ENCODE data around the gene MYO15A.

MYO15A gene

GRCh38 chr17:18159551-18160120 is 51.1 kb downstream of the MYO15A start:
- no peak for DNase-seq

DNA sequence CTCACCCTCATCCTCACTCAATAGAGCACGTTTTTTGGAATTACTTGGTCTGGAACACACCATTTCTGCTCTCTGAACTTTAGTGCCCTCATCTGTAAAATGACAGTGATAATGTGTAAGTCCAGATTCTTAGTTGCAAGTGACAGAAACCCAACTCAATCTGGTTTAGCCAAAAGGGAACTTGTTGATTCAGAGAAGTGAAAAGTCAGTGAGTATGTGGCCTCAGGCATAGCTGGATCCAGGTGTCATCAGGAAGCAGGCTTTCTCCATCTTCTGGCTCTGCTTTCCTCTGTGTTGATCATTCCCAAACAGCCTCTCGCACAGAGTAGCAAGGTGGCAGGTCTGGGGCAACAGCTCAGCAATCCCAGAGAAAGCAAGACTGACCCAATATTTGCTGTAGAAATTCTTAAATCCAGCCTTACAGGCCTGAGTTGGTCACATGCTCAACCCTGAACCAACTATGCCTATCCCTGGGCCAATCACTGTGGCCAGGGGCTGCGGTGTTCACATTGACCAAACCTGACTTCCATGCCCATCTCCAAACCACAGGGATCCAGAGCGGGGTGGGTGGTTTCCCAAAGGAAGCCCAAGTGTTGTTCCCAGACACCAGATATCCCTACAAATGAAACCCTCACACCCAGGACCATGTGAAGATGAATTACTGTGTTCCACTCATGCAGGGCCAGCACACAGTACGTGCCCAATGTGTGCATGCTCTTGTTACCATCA is 51.7 kb downstream of the MYO15A start:
- no peak for DNase-seq

DNA sequence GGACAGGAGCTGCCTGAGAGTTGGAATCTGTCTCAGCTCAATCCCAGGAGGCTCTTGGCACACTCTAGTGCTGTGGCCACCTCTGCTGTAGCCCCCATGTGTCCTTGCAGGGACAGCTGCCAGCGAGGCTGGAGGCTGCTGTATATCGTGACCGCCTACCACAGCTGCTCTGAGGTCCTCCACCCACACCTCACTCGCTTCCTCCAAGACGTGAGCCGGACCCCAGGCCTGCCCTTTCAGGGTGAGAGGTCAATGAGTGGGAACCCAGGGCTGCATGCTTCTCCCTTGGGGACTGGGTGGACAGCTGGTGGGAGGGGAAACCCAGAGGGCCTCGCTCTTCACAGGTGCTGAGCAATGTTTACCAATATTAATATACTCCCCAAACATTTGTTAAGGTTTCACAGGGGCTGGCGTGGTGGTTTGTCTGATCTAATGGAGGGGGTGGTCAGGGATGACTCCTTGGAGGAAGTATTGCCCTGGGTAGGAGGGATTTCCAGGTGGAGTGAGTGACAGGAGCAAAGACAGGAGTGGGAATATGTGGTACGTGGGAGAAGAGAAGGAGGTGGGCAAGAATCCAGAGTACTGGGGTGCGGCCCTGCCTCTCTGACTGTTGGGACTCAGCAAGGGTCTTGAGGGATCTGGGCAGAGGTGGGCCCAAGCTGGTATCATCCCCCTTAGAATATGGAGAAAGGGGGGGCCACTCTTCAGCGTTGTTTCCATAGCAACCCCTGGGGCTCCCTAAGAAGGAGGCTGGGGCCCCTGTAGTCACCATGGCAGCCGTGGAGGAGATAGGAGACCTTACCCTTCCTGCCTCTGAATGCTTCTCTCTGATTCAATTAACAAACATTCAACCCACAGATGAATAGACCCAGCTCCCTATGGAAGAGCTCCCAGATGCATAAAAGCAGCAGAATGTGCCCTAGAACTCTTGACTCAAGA is 52.9 kb downstream of the MYO15A start:
- DNase-seq, result no peak

DNA sequence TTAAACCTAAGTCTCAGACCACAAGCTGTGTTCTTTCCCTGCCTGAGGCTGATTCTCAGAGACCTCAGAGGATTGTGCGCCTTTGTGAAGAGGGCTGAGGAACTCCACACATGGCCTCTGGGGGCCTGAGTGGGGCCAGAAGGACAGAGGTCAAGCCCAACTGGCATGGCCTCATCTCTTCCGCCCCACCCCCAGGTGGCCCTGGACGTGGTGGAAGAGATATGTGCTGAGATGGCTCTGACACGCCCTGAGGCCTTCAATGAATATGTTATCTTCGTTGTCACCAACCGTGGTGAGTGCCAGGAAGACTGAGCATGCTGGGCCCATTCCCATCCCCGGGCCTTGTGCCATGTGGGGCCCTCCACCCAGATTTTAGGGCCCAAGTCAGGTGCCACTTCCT is 55.0 kb downstream of the MYO15A start:
- no peak for DNase-seq

GRCh38 chr17:18166894-18167293 is 58.3 kb downstream of the MYO15A start:
- no peak for DNase-seq

DNA sequence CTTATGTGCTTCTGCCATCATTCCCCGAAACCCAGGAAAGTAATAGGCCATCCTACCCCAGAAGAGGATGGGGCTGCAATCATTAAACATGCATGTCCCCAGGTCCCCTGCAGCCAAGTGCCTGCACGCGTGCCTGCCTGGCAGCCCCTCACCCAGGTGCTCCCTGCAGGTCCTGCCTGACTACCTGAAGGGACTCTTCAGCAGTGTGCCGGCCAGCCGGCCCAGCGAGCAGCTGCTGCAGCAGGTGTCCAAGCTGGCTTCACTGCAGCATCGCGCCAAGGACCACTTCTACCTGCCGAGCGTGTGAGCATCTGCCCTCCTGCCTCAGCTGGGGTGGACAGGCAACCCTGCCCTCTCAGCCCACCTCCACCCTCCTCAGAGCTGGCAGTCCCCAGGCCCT is 58.9 kb downstream of the MYO15A start:
- DNase-seq, result no peak

- DNase-seq, result no peak
These were observed 64.1 kb downstream of the MYO15A start for GRCh38 chr17:18172531-18173278.

DNA sequence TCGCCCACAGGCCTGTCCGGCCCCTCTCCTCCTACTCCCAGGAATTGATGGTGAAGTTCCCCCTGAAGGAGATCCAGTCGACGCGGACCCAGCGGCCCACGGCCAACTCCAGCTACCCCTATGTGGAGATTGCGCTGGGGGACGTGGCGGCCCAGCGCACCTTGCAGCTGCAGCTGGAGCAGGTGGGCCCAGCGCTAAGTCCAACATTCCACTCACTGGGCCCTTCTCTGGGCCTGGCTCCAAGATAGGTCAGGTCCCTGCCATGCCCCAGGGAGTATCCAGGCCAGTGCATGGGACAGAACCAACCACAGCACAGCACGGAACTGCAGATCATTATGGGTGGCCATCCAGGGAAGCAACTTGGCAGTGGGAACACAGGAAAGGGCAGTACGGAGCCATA is 65.2 kb downstream of the MYO15A start:
- DNase-seq, result no peak

- DNase-seq, result no peak
These were observed 67.6 kb downstream of the MYO15A start for GRCh38 chr17:18176176-18176575.

DNA sequence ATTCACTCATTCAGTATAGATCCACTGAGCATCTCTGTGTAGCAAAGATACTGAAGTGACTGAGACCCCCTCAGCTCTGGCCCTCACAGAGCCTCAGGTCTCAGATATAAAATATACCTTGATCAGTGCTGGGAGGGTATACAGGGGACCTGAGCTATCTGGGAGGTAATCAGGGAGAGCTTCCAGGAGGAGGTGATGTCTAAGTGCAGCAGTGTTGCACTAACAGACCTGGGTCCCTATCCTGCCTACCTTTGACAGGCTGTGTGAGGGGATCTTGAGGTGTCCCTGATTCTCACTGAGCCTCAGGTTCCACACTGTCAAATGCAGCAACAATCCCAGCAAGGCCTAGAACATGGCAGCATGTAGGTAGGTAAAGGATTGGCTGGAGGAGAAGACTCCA is 68.6 kb downstream of the MYO15A start:
- DNase-seq, result no peak

DNA sequence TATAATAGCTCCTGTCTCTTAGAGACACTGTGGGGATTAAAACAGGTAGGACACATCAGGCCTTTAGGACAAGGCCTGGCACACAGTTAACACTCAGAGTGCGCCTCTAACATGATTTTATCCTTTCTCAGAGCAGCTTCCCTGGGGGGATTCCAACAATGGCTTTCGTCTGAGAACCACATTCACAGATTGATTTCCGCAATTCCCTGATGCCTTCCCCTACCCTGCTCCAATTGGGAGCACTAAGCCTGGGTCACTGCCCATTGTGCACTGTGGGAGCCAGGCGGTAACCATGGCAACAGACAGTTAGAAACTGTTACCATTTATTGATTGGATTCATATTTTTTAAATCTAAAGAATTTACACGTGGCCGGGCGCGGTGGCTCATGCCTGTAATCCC is 69.2 kb downstream of the MYO15A start:
- no peak for DNase-seq

DNA sequence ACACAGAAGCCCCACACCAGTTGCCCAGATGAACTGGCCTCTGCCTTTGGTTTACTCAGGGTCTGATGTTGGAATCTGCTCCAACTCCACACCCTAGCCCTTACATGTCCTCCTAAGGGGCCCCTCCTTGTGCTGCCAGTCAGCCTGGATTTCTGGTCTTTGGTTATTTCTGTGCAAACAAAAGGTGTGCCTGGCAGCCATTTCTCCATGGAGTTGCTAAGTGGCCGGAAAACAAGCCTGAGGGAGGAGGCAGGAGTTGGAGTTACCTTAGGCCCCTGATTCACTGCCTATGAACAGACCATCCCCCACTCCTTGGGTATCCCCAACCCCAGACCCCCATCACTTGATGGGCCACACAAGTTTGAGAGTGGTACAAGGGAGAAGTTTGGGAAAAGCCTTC is 70.6 kb downstream of the MYO15A start:
- DNase-seq, result no peak

GRCh38 chr17:18179804-18180203 is 71.2 kb downstream of the MYO15A start:
- no peak for DNase-seq

DNA sequence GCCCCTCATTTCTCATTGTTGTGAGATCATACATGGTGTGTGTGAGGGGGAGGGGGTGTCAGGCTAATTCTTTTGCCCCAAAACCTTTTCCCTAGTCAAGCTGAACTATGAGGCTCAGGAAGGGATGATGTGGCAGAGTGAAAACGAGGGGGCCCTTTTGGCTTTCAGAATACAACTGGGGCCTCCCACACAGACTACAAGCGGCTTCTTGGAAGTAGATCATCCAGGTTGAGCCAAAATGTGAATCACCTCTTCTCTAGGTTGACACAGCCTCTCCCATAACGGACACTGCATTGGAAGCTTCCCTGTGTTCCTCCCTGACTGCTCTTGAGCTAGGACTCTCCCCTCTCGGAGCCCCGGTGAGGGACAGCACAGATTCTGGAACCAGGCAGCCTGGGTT is 72.8 kb downstream of the MYO15A start:
- DNase-seq, result no peak

- DNase-seq, result no peak
These were observed 73.8 kb downstream of the MYO15A start for GRCh38 chr17:18182110-18182977.

GRCh38 chr17:18182978-18183333 is 74.4 kb downstream of the MYO15A start:
- peak; percentile 76 for DNase-seq

DNA sequence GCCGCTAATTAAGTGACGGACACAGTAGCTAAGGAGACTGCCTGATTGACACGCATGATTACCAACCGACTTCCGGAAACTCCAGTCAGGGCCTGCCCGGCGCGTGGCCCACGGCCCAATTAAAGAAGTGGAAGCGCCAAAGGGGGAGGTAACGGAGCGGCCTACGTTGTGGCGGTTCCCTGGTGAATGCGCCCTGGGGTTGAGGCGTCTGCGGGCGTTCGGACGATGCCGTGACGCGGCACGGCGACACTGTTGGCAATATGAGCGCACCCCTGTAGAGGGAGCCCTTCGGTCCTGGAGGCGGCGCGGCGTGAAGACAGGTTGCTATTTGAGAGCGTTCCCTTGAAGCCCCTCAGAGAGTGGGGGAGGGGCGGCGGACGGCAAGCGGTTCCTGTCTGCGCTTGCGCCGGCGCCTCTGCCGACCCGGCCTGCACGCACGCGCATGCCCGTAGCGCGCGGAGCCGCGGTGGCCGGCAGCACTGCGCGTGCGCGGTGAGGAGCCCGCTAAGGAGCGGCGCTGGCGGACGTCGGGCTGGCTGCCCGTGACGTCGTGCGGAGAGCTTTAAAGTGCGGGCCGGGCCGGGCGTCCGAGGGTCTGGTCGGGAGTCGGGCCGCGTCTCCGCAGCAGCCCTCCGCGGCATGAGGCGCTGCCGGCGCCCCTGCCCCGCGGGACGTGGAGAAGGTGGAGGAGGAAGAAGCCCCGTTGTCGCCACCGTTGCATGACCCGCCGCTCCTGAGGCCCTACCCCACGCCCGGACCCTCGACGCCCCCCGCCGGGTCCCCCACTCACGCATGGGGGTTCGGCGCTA is 75.0 kb downstream of the MYO15A start, which contains the start of gene ALKBH5:
Gene ALKBH5 (plus strand): TSS at position 495 of the 809 bp plus-strand sequence. CDS start 416 bp downstream, outside the sequence.
- DNase-seq, result peak; percentile 99

GRCh38 chr17:18184143-18185031 is 75.8 kb downstream of the MYO15A start:
- no peak for DNase-seq

DNA sequence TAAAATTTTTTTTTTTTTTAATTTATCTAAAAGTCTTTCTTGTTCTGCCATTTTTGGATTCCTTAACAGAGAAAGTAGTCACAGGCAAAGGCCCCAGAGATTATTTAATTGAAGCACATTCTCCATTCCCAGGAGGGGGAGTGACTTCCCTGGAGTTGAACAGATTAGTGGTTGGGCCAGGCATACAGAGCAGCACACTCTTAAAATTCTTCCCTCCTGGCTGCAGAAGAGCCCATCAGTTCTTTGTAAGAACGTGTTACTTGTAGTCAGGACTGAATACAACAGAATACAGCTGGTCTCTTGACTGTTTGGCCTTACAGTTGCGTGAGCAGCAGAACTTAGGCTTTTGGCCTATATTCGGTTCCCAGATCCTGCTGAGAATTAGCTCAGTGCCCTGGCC is 76.8 kb downstream of the MYO15A start:
- DNase-seq, result no peak

Data from NCI-H1436 treated with DMSO at 0.1 percent for 48 hours (cell line).